ENCODE data around the gene MRPL37.
"Not testable (repeated sequence)": the region's sequence is repeated elsewhere in the genome, so short reads cannot be mapped to it uniquely, and the experiment has no call there.

Gene MRPL37

GRCh38 chr1:54220004-54220811 lies 20.2 kb downstream of the MRPL37 start:
- no peak for DNase-seq (ENCODE audit: low read depth)

GRCh38 chr1:54221113-54221834 lies 21.3 kb downstream of the MRPL37 start:
- DNase-seq (ENCODE audit: low read depth), result no peak

- no peak for DNase-seq (ENCODE audit: low read depth)
Observed at GRCh38 chr1:54221867-54222484, 22.0 kb downstream of the MRPL37 start.

- DNase-seq (ENCODE audit: low read depth), result no peak
Observed at GRCh38 chr1:54222711-54223110, 22.7 kb downstream of the MRPL37 start.

- no peak for DNase-seq (ENCODE audit: low read depth)
Observed at GRCh38 chr1:54223441-54224202, 23.7 kb downstream of the MRPL37 start.

- DNase-seq (ENCODE audit: low read depth), result no peak
Observed at GRCh38 chr1:54224233-54224632, 24.3 kb downstream of the MRPL37 start.

GRCh38 chr1:54225378-54225777 lies 25.4 kb downstream of the MRPL37 start:
- no peak for DNase-seq (ENCODE audit: low read depth)

GRCh38 chr1:54225986-54226559 lies 26.1 kb downstream of the MRPL37 start:
- no peak for DNase-seq (ENCODE audit: low read depth)

- DNase-seq (ENCODE audit: low read depth), result peak; percentile 68
Observed at GRCh38 chr1:54227091-54227602, 27.2 kb downstream of the MRPL37 start.

GRCh38 chr1:54227891-54228310 lies 27.9 kb downstream of the MRPL37 start:
- no peak for DNase-seq (ENCODE audit: low read depth)

GRCh38 chr1:54228638-54229079 lies 28.7 kb downstream of the MRPL37 start:
- DNase-seq (ENCODE audit: low read depth), result no peak

GRCh38 chr1:54229281-54229891 lies 29.4 kb downstream of the MRPL37 start:
- DNase-seq (ENCODE audit: low read depth), result peak; percentile 54

- no peak for DNase-seq (ENCODE audit: low read depth)
Observed at GRCh38 chr1:54230507-54231339, 30.8 kb downstream of the MRPL37 start.

GRCh38 chr1:54233196-54233595 lies 33.2 kb downstream of the MRPL37 start:
- DNase-seq (ENCODE audit: low read depth), result not testable (repeated sequence)

- no peak for DNase-seq (ENCODE audit: low read depth)
Observed at GRCh38 chr1:54234284-54234683, 34.3 kb downstream of the MRPL37 start.

- DNase-seq (ENCODE audit: low read depth), result no peak
Observed at GRCh38 chr1:54237586-54237985, 37.6 kb downstream of the MRPL37 start.

GRCh38 chr1:54238353-54239034 lies 38.5 kb downstream of the MRPL37 start:
- DNase-seq (ENCODE audit: low read depth), result no peak

- DNase-seq (ENCODE audit: low read depth), result no peak
Observed at GRCh38 chr1:54239035-54239383, 39.0 kb downstream of the MRPL37 start.

- no peak for DNase-seq (ENCODE audit: low read depth)
Observed at GRCh38 chr1:54239631-54240031, 39.7 kb downstream of the MRPL37 start.
